GM19463 (cell line): Measurements from ENCODE around the gene CCDC85C.

ENCODE experiments used
- ATAC-seq: cut with Tn5 transposase; IDR thresholded peaks from one replicate; pipeline ENCODE4 v1.9.1; 2021; ENCODE audit warnings: mild to moderate bottlenecking, moderate library complexity; ENCODE audit not compliant: unreplicated experiment

Gene CCDC85C

GRCh38 chr14:99460793-99461192, 143.2 kb downstream of the CCDC85C start:
- no peak for ATAC-seq

DNA sequence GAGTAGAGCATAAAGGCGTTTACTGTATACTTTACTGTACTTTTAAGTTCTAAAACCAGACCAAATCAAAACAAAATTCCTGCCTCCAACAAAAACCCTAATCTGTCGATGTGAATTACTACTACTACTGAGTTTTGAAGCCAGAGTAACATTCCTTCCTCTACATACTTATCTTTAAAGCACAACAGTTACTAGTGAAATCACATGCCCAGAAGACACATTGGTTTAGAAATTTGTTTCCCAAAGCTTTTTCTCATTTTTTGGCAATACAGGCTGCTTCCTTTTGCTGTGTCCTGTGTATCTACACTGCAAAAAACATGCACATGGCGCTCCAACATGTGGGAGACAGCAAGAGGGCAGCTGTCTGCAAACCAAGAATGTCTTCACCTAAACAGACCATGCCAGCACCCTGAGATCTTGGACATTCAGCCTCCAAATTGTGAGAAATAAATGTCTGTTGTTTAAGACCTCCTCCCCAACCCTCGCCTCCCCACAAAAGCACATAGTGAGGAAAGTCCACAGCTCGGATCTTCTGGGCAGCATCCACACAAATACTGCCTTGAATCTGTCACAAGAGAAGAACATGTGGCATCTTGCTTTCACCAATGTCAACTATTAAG, 144.4 kb downstream of the CCDC85C start:
- no peak for ATAC-seq

GRCh38 chr14:99454246-99454645, 149.8 kb downstream of the CCDC85C start:
- ATAC-seq = no peak

DNA sequence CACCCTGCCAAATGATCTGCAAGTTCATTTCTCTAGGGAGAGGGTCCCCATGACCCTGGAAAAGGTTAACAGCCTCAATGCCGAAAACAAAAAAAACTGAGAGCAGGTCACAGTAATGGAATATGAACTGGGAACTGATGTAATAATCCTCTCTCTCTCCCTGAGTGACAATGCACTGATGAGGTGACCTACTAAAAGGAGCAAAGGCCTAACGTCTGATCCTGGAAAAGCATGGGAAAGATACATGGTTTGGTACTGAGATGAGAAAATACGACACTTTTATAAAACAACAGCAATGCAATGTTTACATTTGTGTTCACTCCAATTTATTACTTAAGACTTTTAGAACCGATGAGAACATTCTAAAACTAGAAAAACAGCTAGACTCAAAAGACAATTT, 151.0 kb downstream of the CCDC85C start:
- ATAC-seq = no peak

- ATAC-seq = no peak
Observed at GRCh38 chr14:99451234-99451633, 152.8 kb downstream of the CCDC85C start.

DNA sequence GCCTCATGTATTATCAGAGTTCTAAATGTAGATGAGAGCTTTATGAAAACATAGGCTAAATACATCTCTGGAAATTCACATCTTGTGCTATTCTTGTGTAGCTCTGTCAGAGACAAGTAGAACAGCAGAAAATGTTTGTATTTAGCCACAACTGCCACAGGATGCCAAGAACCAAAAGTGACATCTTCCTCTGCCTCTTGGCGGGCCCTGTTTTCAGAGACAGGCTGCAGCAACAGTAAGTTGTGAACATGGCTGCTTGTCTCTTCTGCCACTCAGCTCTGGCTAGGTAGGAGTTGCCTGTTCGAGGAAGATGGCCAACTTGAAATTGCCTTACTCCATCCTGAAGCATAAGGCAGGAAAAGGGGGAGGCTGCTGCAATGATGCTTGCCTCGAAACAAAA, 153.7 kb downstream of the CCDC85C start:
- no peak for ATAC-seq
